IPS-20b (cell line): ENCODE measurements around the gene MATN4.

ENCODE experiments used
- H3K27ac ChIP-seq: one replicate; pipeline ENCODE4 v1.5.1; 2013; ENCODE audit warnings: low read length
- H3K27me3 ChIP-seq: 2 replicates; pipeline ENCODE4 v1.6.1; 2013; ENCODE audit warnings: mild to moderate bottlenecking, low read length, inconsistent platforms; ENCODE audit not compliant: insufficient read depth
- H3K36me3 ChIP-seq: 2 replicates; pipeline ENCODE4 v1.6.1; 2013; ENCODE audit warnings: low read depth, mild to moderate bottlenecking, inconsistent platforms, low read length, moderate library complexity; ENCODE audit not compliant: insufficient read depth
- H3K4me1 ChIP-seq: 2 replicates; pipeline ENCODE4 v1.6.1; 2013; ENCODE audit warnings: mild to moderate bottlenecking, control low read depth, inconsistent platforms, low read length, moderate library complexity; ENCODE audit not compliant: insufficient read depth
- H3K4me3 ChIP-seq: 2 replicates; pipeline ENCODE4 v1.5.1; 2013; ENCODE audit warnings: mild to moderate bottlenecking, low read length, inconsistent platforms
- H3K9ac ChIP-seq: 2 replicates; pipeline ENCODE4 v1.6.1; 2013; ENCODE audit warnings: low read depth, mild to moderate bottlenecking, inconsistent platforms, low read length, moderate library complexity
- H3K9me3 ChIP-seq: 2 replicates; pipeline ENCODE4 v1.6.1; 2013; ENCODE audit warnings: mild to moderate bottlenecking, low read depth, low read length, inconsistent platforms; ENCODE audit not compliant: insufficient read depth

The MATN4 gene

GRCh38 chr20:45254383-45255262 is 53.5 kb downstream of the MATN4 start, which contains the start of gene SLPI:
TSS of gene SLPI (minus strand) at chr20:45254564. CDS start at chr20:45254543, 21 bp downstream.
- 0 out of 2 replicates have a peak, but pooled peaks cover 3% of the 10 kb centered on the region for H3K27me3 ChIP-seq
- no peak within 1 kb of the TSS for H3K27ac ChIP-seq
- peaks cover 6% of the 10 kb centered on the region; the same call in 1 of the 2 replicates for H3K4me1 ChIP-seq
- H3K36me3 ChIP-seq: no peaks in the 10 kb centered on the region
- H3K9ac ChIP-seq: no peak within 1 kb of the TSS
- H3K4me3 ChIP-seq: no peak within 1 kb of the TSS
- no peaks in the 10 kb centered on the region for H3K9me3 ChIP-seq

GRCh38 chr20:45253261-45253660 is 54.8 kb downstream of the MATN4 start:
- H3K4me3 ChIP-seq: no peak overlapping the region

GRCh38 chr20:45251884-45252560 is 56.1 kb downstream of the MATN4 start:
- no peak overlapping the region for H3K27ac ChIP-seq

More at GRCh38 chr20:45253261-45253660, 54.8 kb downstream of the MATN4 start:
- Histone ChIP-seq H3K9ac (no peak overlapping the region), H3K27me3 (0 out of 2 replicates have a peak, but pooled peaks cover 3% of the 10 kb centered on the region), H3K9me3 (no peaks in the 10 kb centered on the region), H3K27ac (no peak overlapping the region), H3K36me3 (no peaks in the 10 kb centered on the region), H3K4me1 (no peaks in the 10 kb centered on the region; the same call in 1 of the 2 replicates)

GRCh38 chr20:45248609-45249008 is 59.5 kb downstream of the MATN4 start:
- no peaks in the 10 kb centered on the region for H3K4me1 ChIP-seq
- H3K27ac ChIP-seq: no peak overlapping the region
- no peaks in the 10 kb centered on the region for H3K36me3 ChIP-seq
- H3K9me3 ChIP-seq: no peaks in the 10 kb centered on the region
- peaks cover 3% of the 10 kb centered on the region; the same call in 1 of the 2 replicates for H3K27me3 ChIP-seq
- no peak overlapping the region for H3K9ac ChIP-seq
- H3K4me3 ChIP-seq: no peak overlapping the region

More at GRCh38 chr20:45251884-45252560, 56.1 kb downstream of the MATN4 start:
- Histone ChIP-seq H3K36me3 (no peaks in the 10 kb centered on the region), H3K4me3 (no peak overlapping the region), H3K4me1 (no peaks in the 10 kb centered on the region), H3K9me3 (no peaks in the 10 kb centered on the region), H3K9ac (no peak overlapping the region), H3K27me3 (0 out of 2 replicates have a peak, but pooled peaks cover 3% of the 10 kb centered on the region)

GRCh38 chr20:45247865-45248264 is 60.2 kb downstream of the MATN4 start:
- H3K9ac ChIP-seq: no peak overlapping the region
- H3K4me1 ChIP-seq: no peaks in the 10 kb centered on the region
- no peaks in the 10 kb centered on the region for H3K36me3 ChIP-seq
- H3K27ac ChIP-seq: no peak overlapping the region
- H3K27me3 ChIP-seq: peaks cover 3% of the 10 kb centered on the region; the same call in 1 of the 2 replicates
- no peak overlapping the region for H3K4me3 ChIP-seq
- no peaks in the 10 kb centered on the region for H3K9me3 ChIP-seq

- H3K9me3 ChIP-seq: no peaks in the 10 kb centered on the region
- no peak overlapping the region for H3K9ac ChIP-seq
- H3K4me3 ChIP-seq: no peak overlapping the region
- H3K27me3 ChIP-seq: no peaks in the 10 kb centered on the region; the same call in 1 of the 2 replicates
- H3K4me1 ChIP-seq: no peaks in the 10 kb centered on the region
- no peaks in the 10 kb centered on the region for H3K36me3 ChIP-seq
- H3K27ac ChIP-seq: no peak overlapping the region
Measured at GRCh38 chr20:45246109-45246508, 62.0 kb downstream of the MATN4 start.
